Parathyroid adenoma (tissue), 2 donors: Measurements from ENCODE around the gene ZNF385D.

Source experiments
- H2AFZ ChIP-seq: fragments of 300-600 bp; sonication (generic); one replicate; pipeline ENCODE4 v1.7.0; 2017; ENCODE audit warnings: antibody characterized with exemption, mild to moderate bottlenecking
- H3K27ac ChIP-seq: fragments of 300-600 bp; sonication (generic); one replicate; pipeline ENCODE4 v1.7.0; 2017
- H3K27me3 ChIP-seq: fragments of 300-600 bp; sonication (generic); one replicate; pipeline ENCODE4 v1.7.0; 2017; ENCODE audit warnings: low read length; ENCODE audit not compliant: control insufficient read depth, insufficient read depth
- H3K36me3 ChIP-seq: fragments of 300-600 bp; sonication (generic); one replicate; pipeline ENCODE4 v1.7.0; 2017; ENCODE audit warnings: low read length; ENCODE audit not compliant: control insufficient read depth, insufficient read depth
- H3K4me1 ChIP-seq: fragments of 300-600 bp; sonication (generic); one replicate; pipeline ENCODE4 v1.7.0; 2017; ENCODE audit warnings: control low read depth
- H3K4me2 ChIP-seq: fragments of 300-600 bp; sonication (generic); one replicate; pipeline ENCODE4 v1.7.0; 2017; ENCODE audit warnings: low read length
- H3K4me3 ChIP-seq: fragments of 300-600 bp; sonication (generic); one replicate; pipeline ENCODE4 v1.7.0; 2017; ENCODE audit warnings: low read depth, low read length
- H3K79me2 ChIP-seq: fragments of 300-600 bp; sonication (generic); one replicate; pipeline ENCODE4 v1.7.0; 2017; ENCODE audit warnings: control low read depth
- H3K9ac ChIP-seq: fragments of 300-600 bp; sonication (generic); one replicate; pipeline ENCODE4 v1.7.0; 2017; ENCODE audit warnings: mild to moderate bottlenecking
- H3K9me3 ChIP-seq: fragments of 300-600 bp; sonication (generic); one replicate; pipeline ENCODE4 v1.7.0; 2017; ENCODE audit warnings: low read length; ENCODE audit not compliant: control insufficient read depth
- CTCF ChIP-seq: fragments of 300-600 bp; sonication (generic); IDR thresholded peaks from one replicate; pipeline ENCODE4 v1.7.0; 2017; ENCODE audit warnings: antibody characterized with exemption, mild to moderate bottlenecking
- donor health status: primary hyperparathyroidism.

ZNF385D gene

GRCh38 chr3:21377071-21377769 lies 373.8 kb downstream of the ZNF385D start:
- Histone ChIP-seq H3K4me1 (no peaks in the 10 kb centered on the region), H3K27me3 (no peaks in the 10 kb centered on the region), H3K4me2 (no peak overlapping the region), H3K27ac (no peak overlapping the region), H3K9ac (no peak overlapping the region), H3K79me2 (no peaks in the 10 kb centered on the region), H2AFZ (no peak overlapping the region), H3K9me3 (no peaks in the 10 kb centered on the region), H3K36me3 (no peaks in the 10 kb centered on the region), H3K4me3 (no peak overlapping the region)
- no peak for TF ChIP-seq CTCF

GRCh38 chr3:21372316-21372715 lies 378.7 kb downstream of the ZNF385D start:
- no peaks in the 10 kb centered on the region for H3K9me3 ChIP-seq
- no peak for TF ChIP-seq CTCF
- no peaks in the 10 kb centered on the region for H3K27me3 ChIP-seq
- H2AFZ ChIP-seq: no peak overlapping the region
- no peak overlapping the region for H3K27ac ChIP-seq
- no peak overlapping the region for H3K9ac ChIP-seq
- H3K4me1 ChIP-seq: no peaks in the 10 kb centered on the region
- no peaks in the 10 kb centered on the region for H3K36me3 ChIP-seq
- no peak overlapping the region for H3K4me2 ChIP-seq
- H3K79me2 ChIP-seq: no peaks in the 10 kb centered on the region
- no peak overlapping the region for H3K4me3 ChIP-seq
